ENCODE results near the gene RPS6KA1.

The RPS6KA1 gene

GRCh38 chr1:26536521-26536920, 7.0 kb downstream of the RPS6KA1 start:
- Histone ChIP-seq H3K27ac (peak overlapping the region in 9 of 11 experiments; percentile 0 to 100 (median 78); a peak in 13 of 22 replicates), H3K27me3 (no peaks in the 10 kb centered on the region), H3K9me3 (replicated peaks in 1 of 11) (no peaks in the 10 kb centered on the region), H3K4me3 (no peak overlapping the region), H3K9ac (peak overlapping the region in 6 of 11 experiments; percentile 1 to 67 (median 14); a peak in 4 of 22 replicates), H3K36me3 (peaks cover 6 to 49% (median 37%) of the 10 kb centered on the region in 11 experiments; a peak in 19 of 22 replicates), H4K20me1 (peaks cover 6 to 56% (median 24%) of the 10 kb centered on the region in 11 experiments; a peak in 14 of 22 replicates), H3K4me1 (peaks cover 98 to 100% (median 100%) of the 10 kb centered on the region in 10 experiments), H3K4me2 (peak overlapping the region in 9 of 11 experiments; percentile 97 to 100 (median 99); a peak in 18 of 22 replicates)
- no peak for TF ChIP-seq Cebpa-rat (IDR thresholded peaks at IDR 0.05)

- Histone ChIP-seq H3K4me2 (peak overlapping the region; percentile 96 to 100 (median 99)), H3K4me3 (no peak overlapping the region), H3K4me1 (peaks cover 91 to 95% (median 94%) of the 10 kb centered on the region in 10 experiments), H3K9me3 (replicated peaks in 1 of 11) (no peaks in the 10 kb centered on the region), H3K27me3 (no peaks in the 10 kb centered on the region), H4K20me1 (peaks cover 6 to 44% (median 12%) of the 10 kb centered on the region in 11 experiments; a peak in 13 of 22 replicates), H3K9ac (peak overlapping the region in 7 of 11 experiments; percentile 7 to 96 (median 67); a peak in 7 of 22 replicates), H3K27ac (peak overlapping the region in 10 of 11 experiments; percentile 97 to 100 (median 99); a peak in 19 of 22 replicates), H3K36me3 (peaks cover 6 to 38% (median 28%) of the 10 kb centered on the region in 11 experiments; a peak in 19 of 22 replicates)
- TF ChIP-seq Cebpa-rat (IDR thresholded peaks at IDR 0.05) = no peak
Observed at GRCh38 chr1:26537951-26538352, 8.4 kb downstream of the RPS6KA1 start.

GRCh38 chr1:26538480-26539412, 9.2 kb downstream of the RPS6KA1 start:
- Histone ChIP-seq H4K20me1 (peaks cover 6 to 37% (median 12%) of the 10 kb centered on the region in 11 experiments; a peak in 13 of 22 replicates), H3K9ac (peak overlapping the region; percentile 74 to 96 (median 93); a peak in 21 of 22 replicates), H3K27me3 (no peaks in the 10 kb centered on the region), H3K9me3 (replicated peaks in 1 of 11) (no peaks in the 10 kb centered on the region), H3K27ac (peak overlapping the region; percentile 88 to 100 (median 99); a peak in 21 of 22 replicates), H3K4me2 (peak overlapping the region; percentile 96 to 100 (median 99)), H3K36me3 (peaks cover 6 to 38% (median 27%) of the 10 kb centered on the region in 11 experiments; a peak in 19 of 22 replicates), H3K4me1 (peaks cover 91 to 95% (median 94%) of the 10 kb centered on the region in 10 experiments), H3K4me3 (peak overlapping the region in 5 of 10 experiments; percentile 40 to 62 (median 45); a peak in 8 of 20 replicates)
- TF ChIP-seq Cebpa-rat (IDR thresholded peaks at IDR 0.05) = no peak

- Histone ChIP-seq H4K20me1 (peaks cover 5 to 27% (median 7%) of the 10 kb centered on the region in 11 experiments; a peak in 13 of 22 replicates), H3K36me3 (peaks cover 6 to 42% (median 27%) of the 10 kb centered on the region in 11 experiments; a peak in 19 of 22 replicates), H3K27ac (peak overlapping the region; percentile 88 to 100 (median 99)), H3K9ac (peak overlapping the region; percentile 74 to 96 (median 93)), H3K4me3 (peak overlapping the region in 8 of 10 experiments; percentile 27 to 96 (median 44); a peak in 15 of 20 replicates), H3K4me1 (peaks cover 91 to 95% (median 94%) of the 10 kb centered on the region in 10 experiments), H3K9me3 (replicated peaks in 1 of 11) (no peaks in the 10 kb centered on the region), H3K27me3 (no peaks in the 10 kb centered on the region), H3K4me2 (peak overlapping the region; percentile 96 to 100 (median 99))
- no peak for TF ChIP-seq Cebpa-rat (IDR thresholded peaks at IDR 0.05)
Observed at GRCh38 chr1:26539722-26540121, 10.2 kb downstream of the RPS6KA1 start.

- no peaks in the 10 kb centered on the region for H3K9me3 ChIP-seq (replicated peaks in 1 of 11)
- peak overlapping the region; percentile 96 to 100 (median 99) for H3K4me2 ChIP-seq
- H3K27ac ChIP-seq = peak overlapping the region; percentile 88 to 100 (median 99)
- no peak for TF ChIP-seq Cebpa-rat (IDR thresholded peaks at IDR 0.05)
- peak overlapping the region in 8 of 10 experiments; percentile 27 to 96 (median 44); a peak in 15 of 20 replicates for H3K4me3 ChIP-seq
- H4K20me1 ChIP-seq = peaks cover 0 to 21% (median 2%) of the 10 kb centered on the region in 11 experiments; a peak in 10 of 22 replicates
- H3K4me1 ChIP-seq = peaks cover 91 to 95% (median 94%) of the 10 kb centered on the region in 10 experiments
- peak overlapping the region; percentile 74 to 96 (median 93) for H3K9ac ChIP-seq
- no peaks in the 10 kb centered on the region for H3K27me3 ChIP-seq
- H3K36me3 ChIP-seq = peaks cover 6 to 44% (median 27%) of the 10 kb centered on the region in 11 experiments; a peak in 19 of 22 replicates
Observed at GRCh38 chr1:26540351-26540750, 10.8 kb downstream of the RPS6KA1 start.

- Histone ChIP-seq H3K4me3 (peak overlapping the region in 9 of 10 experiments; percentile 28 to 96 (median 56); a peak in 15 of 20 replicates), H3K36me3 (peaks cover 9 to 45% (median 30%) of the 10 kb centered on the region in 11 experiments; a peak in 20 of 22 replicates), H3K27me3 (no peaks in the 10 kb centered on the region), H3K9me3 (replicated peaks in 1 of 11) (no peaks in the 10 kb centered on the region), H4K20me1 (peaks cover 0 to 22% (median 4%) of the 10 kb centered on the region in 11 experiments; a peak in 15 of 22 replicates), H3K27ac (peak overlapping the region; percentile 88 to 100 (median 99)), H3K4me1 (peaks cover 85 to 94% (median 90%) of the 10 kb centered on the region in 10 experiments), H3K4me2 (peak overlapping the region; percentile 96 to 100 (median 99)), H3K9ac (peak overlapping the region; percentile 88 to 96 (median 93))
- no peak for TF ChIP-seq Cebpa-rat (IDR thresholded peaks at IDR 0.05)
Observed at GRCh38 chr1:26541431-26541815, 11.9 kb downstream of the RPS6KA1 start.

- Histone ChIP-seq H3K9ac (peak overlapping the region; percentile 88 to 96 (median 93)), H3K27me3 (no peaks in the 10 kb centered on the region), H3K27ac (peak overlapping the region; percentile 88 to 100 (median 99)), H3K4me3 (peak overlapping the region; percentile 48 to 96 (median 72)), H3K36me3 (peaks cover 13 to 45% (median 30%) of the 10 kb centered on the region in 11 experiments), H4K20me1 (peaks cover 5 to 22% (median 11%) of the 10 kb centered on the region in 11 experiments; a peak in 17 of 22 replicates), H3K4me2 (peak overlapping the region; percentile 96 to 100 (median 99)), H3K4me1 (peaks cover 85 to 94% (median 90%) of the 10 kb centered on the region in 10 experiments), H3K9me3 (replicated peaks in 1 of 11) (no peaks in the 10 kb centered on the region)
- peak; percentile 89 to 98 (median 96) for TF ChIP-seq Cebpa-rat (IDR thresholded peaks at IDR 0.05)
Observed at GRCh38 chr1:26541816-26542711, 12.5 kb downstream of the RPS6KA1 start.
